NCI-H524 (cell line): ENCODE measurements around the gene PCGF5.
"Not testable (repeated sequence)": the region's sequence is repeated elsewhere in the genome, so short reads cannot be mapped to it uniquely, and the experiment has no call there.

Experiments
- DNase-seq, 2 experiments: peaks; one replicate each; lab custom pipeline; 2025; lab: John Stamatoyannopoulos, UW

Gene PCGF5

DNA sequence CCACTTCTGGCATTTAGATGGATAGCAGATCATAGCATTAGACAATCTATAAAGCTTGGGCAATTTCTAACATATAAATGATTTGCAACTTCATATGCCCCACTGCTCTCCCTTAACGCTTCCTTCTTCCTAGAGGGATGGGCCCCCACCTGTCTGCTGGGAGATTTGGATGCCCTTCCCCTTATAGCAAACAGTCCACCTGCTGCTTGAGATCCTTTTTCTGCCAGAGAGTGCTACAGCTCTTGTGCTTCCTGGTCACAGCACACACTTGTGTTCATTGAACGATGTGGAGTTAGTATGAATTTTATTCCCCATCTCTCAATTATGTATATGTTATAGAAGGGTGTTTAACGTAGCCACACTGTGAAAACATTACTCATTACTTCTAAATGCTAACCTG, 10.4 kb upstream of the PCGF5 start:
- DNase-seq, result no peak

GRCh38 chr10:91210435-91210834, 10.0 kb upstream of the PCGF5 start:
- peak in 1 of 2 experiments; percentile 34 for DNase-seq

- DNase-seq, result no peak
These were observed 8.8 kb upstream of the PCGF5 start for GRCh38 chr10:91211675-91212074.

- DNase-seq, result no peak
These were observed 5.6 kb upstream of the PCGF5 start for GRCh38 chr10:91214911-91215310.

DNA sequence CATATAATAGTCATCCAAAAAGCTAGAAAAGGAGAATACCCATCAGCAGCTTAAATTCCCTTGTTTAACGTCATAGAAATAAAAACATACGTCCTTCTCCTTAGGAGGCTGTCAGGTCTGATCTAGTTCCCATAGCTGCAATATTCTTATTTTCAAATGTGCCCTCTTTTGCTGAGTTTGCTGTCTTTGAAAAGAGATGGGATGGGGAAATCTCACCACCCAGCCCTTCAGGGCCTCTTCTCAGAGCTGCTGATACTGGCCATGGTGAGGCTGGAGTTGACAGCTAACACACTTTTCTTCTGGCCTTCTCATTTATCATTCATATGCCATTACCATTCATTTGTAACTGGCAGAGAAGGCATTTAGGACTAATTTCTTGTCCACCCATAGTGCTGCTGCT, 5.1 kb upstream of the PCGF5 start:
- no peak for DNase-seq

DNA sequence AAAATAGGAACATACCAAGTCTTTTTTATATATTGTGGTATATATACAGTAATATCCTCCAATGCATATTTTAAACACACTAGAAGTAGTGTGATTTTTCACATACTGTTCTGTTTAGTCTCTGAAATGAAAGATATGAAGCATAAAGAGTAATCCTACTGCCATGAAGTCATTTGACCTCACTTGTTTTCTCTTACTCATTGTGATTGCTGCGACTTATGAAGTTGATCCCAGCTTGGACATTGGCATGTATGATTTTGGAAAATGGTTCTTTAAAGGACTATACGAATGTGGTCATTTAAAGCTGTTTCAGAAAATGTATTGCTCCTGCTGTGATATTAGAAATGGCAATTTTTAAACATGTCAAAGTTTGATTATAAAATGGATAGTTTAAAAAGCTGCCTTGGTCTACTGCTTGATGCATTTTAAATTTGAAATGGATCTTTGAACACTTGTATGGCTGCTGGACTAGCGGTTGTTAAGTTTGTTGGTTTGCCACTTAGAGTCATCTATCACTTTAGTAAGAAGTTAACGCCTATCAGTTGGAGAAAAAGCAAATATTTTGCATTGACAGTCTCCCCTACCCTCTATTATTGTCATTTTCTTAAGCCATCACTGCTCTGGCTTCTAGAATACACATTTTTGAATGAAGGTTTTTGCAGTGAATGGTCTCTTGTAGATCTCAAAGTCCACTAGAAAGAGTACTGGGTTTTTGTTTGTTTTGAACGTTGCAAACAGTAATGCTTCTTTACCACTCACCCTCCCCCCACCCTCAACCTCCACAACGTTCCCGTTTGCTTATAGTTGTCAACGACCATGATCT, 881 bp upstream of the PCGF5 start:
- DNase-seq, result no peak

DNA sequence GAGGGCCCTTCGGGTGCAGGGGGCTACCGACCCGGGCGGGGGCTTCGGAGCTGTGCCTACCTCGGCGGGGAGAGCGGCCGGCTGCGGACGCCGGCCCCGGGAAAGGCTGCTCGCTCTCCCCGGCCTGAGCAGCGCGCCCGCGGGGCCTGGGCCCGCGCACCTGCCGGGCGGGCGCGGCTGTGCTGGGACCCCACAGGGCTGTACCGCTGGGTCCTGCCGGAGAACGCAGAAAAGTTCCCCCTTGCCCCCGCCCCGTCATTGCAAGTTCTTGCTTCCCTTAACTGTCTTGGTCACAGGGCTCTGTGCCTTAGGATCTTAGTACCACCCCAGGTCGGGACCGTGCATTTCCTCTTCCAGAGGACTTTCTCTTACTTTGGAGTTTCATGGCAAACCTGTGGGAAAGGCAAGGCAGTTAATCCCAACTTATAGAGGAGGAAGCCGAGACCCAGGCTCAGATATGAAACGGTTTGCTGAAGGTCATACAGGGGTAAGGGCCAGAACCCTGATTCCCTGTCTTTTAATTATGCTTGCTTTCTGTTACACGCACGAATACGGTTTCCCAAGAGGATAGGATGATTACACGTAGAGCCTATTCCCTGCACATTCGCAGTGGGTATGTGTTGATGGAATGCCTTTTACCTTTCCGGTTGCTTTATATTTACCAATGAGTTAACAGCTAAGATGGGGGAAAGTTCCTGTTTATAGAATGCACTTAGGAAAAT, 652 bp downstream of the PCGF5 start:
- peak in 1 of 2 experiments; percentile 7 for DNase-seq

- no peak for DNase-seq
These were observed 5.6 kb downstream of the PCGF5 start for GRCh38 chr10:91226093-91226492.

DNA sequence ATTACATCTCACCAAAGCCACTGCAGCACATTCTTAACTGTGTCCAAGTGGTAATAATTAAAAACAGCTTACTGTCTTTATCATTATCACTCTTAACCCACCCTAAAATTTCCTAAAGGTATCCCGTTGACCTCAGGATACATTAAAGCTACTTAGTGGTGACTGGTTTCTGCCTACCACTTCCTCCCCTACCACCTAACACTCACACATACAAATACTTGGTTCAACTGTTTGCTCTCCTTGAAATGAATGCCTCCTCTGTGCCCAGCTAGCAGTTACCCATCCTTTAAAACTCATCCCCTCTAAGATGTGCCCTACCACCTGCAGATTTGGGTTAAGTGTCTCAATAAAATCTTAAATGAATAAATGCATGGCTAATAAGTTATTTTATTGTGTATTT, 7.1 kb downstream of the PCGF5 start:
- DNase-seq, result no peak

DNA sequence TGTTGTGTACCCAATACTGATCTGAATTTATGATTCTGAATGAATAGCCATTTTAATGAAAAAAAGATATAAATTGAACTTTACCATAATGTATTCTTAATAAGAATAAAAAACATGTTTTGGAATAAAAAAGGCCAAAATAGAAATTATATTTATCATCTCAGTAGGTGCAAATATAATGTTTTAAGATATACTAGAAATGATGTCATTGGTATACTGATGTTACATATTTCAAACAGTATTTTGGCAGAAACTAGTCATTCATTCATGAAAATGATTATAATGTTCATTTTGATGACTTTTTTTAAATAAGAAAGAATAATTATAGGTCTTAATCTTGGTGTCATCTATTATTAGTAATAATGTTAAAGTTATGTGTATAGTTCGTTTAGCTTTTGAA, 9.2 kb downstream of the PCGF5 start:
- no peak for DNase-seq

DNA sequence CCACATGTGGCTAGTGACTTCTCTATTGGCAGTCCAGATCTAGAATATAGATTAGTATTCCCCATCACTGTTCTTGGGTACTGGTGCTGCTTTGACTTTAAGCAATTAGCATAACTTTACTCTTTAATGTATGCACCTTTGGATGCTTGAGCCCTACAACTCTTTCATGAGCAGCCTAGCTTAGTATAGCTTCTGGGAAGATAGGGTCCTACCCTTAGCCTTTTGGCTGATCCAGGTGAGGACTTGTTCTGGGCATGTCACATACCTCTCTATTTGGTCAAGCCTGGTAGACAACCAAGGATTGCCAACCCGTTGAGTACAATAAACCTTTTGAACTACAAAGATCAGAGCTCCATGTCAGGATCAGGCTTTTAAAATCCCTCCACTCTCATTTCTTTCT, 17.7 kb downstream of the PCGF5 start:
- DNase-seq, result no peak

DNA sequence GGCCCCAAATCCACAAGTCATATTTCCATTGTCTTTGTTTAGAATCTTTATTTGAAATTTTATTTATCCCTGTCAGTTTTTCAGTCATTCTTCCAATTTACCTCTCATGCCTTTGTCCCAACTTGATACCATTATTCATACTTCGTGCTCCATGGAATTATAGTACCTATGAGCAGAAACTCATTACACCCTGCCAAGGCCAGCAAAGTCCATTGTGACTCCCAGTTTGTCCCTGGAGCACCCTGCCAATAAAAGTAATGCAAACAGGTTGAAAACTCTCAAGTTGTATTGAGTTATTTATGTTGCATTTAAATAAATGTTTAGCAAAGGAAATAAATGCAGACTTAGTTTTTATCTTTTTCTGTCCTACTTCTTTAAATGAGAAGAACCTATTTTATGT, 19.3 kb downstream of the PCGF5 start:
- DNase-seq, result no peak

GRCh38 chr10:91242940-91243339, 22.5 kb downstream of the PCGF5 start:
- no peak for DNase-seq

GRCh38 chr10:91247360-91248111, 27.1 kb downstream of the PCGF5 start:
- DNase-seq, result no peak

DNA sequence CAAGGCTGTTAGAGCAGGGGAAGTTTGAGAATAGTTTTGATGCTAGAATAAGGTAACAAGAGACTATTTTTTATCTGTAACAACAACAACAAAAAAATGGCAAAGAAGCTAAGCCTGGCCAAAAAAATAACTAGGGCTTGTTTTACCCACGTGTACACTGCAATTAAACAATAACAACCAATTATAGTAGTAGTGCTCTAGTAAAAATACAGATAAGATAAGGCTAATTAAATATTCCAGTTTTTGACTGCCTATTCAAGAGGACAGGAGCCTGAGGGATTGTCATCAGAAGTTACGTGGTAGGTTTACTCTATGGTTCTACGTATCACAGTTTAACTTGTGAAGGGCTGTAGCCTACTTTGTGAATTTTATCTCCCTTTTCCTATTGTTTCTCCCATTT, 29.2 kb downstream of the PCGF5 start:
- DNase-seq, result no peak

DNA sequence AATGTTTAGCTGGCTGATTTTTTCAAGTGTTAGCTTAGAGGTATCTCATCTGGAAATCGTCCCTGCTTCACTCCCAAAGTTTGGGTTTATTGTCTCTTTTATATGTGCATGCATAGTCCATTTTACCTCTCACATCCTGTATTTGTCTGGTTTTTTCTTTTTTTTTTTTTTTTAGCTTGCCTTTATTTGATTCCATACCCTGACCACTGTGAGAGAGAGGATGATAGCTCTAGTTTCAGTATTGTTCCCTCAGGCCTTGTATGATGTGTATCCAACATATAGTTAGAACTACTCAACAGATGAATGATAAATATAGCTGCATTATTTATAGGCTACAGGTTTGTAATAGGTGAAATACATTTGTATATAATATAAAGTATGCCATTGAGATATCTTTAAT, 29.9 kb downstream of the PCGF5 start:
- no peak for DNase-seq

GRCh38 chr10:91251430-91252056, 31.1 kb downstream of the PCGF5 start:
- DNase-seq, result peak; percentile 0 to 12

GRCh38 chr10:91253300-91253699, 32.8 kb downstream of the PCGF5 start:
- no peak for DNase-seq

DNA sequence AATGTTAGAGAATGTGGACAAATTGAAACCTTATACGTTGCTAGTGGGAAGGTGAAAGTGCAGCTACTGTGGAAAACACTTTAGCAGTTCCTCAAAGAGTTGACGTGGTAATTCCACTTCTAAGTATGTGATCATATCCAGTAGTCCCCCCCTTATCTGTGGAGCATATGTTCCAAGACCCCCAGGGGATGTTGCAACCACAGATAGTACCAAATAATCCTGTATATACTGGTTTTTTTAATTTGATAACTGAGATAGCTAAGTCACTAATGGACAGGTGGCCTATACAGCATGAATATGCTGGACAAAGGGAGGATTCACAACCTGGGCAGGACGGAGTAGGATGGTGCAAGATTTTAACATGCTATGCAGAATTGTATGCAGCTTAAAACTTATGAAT, 36.8 kb downstream of the PCGF5 start:
- DNase-seq, result no peak

GRCh38 chr10:91260417-91260816, 40.0 kb downstream of the PCGF5 start:
- not testable (repeated sequence) for DNase-seq

- DNase-seq, result no peak
These were observed 51.4 kb downstream of the PCGF5 start for GRCh38 chr10:91271886-91272285.

- no peak for DNase-seq
These were observed 64.1 kb downstream of the PCGF5 start for GRCh38 chr10:91284486-91285090.
